Neutrophil (primary cell): ENCODE measurements around the gene ESF1.

Experiments used
- H3K27ac ChIP-seq: fragments of 200-600 bp; sonication (generic); 2 replicates; pipeline ENCODE4 v1.5.1; 2016; ENCODE audit warnings: mild to moderate bottlenecking, moderate library complexity
- H3K27me3 ChIP-seq: fragments of 200-600 bp; sonication (generic); 2 replicates; pipeline ENCODE4 v1.6.0; 2016; ENCODE audit warnings: mild to moderate bottlenecking
- H3K36me3 ChIP-seq: fragments of 200-600 bp; sonication (generic); 2 replicates; pipeline ENCODE4 v1.5.1; 2017
- H3K4me1 ChIP-seq, 2 experiments: fragments of 200-600 bp in 1 of 2; sonication (generic) in 1 of 2; 1 replicate in 1 of 2; 2 replicates in 1 of 2; pipeline versions ENCODE4 v1.5.1 to v1.6.1; 2013 to 2016; ENCODE audit warnings: low read depth in 1 of 2, low read length in 1 of 2, mild to moderate bottlenecking in 1 of 2, moderate library complexity in 1 of 2; ENCODE audit not compliant: control insufficient read depth in 1 of 2, insufficient read depth in 1 of 2
- H3K4me3 ChIP-seq, 2 experiments: fragments of 200-600 bp in 1 of 2; sonication (generic) in 1 of 2; 1 replicate in 1 of 2; 2 replicates in 1 of 2; pipeline ENCODE4 v1.5.1; 2013 to 2016; ENCODE audit warnings: low read depth in 1 of 2, low read length in 1 of 2, mild to moderate bottlenecking in 1 of 2, moderate library complexity in 1 of 2
- H3K9me3 ChIP-seq: fragments of 200-600 bp; sonication (generic); 2 replicates; pipeline ENCODE4 v1.5.1; 2016
- TF ChIP-seq, protein P1 (sequence below): fragments of 200-600 bp; sonication (generic); IDR thresholded peaks from 2 replicates; pipeline ENCODE4 v1.5.1; 2016; ENCODE audit warnings: antibody characterized with exemption

The ESF1 gene

GRCh38 chr20:13694420-13695150, 90.1 kb downstream of the ESF1 start:
- H3K9me3 ChIP-seq: no peaks in the 10 kb centered on the region
- H3K4me3 ChIP-seq: no peak overlapping the region
- no peaks in the 10 kb centered on the region for H3K36me3 ChIP-seq
- H3K4me1 ChIP-seq: no peaks in the 10 kb centered on the region
- H3K27ac ChIP-seq: no peak overlapping the region
- TF ChIP-seq, protein P1, sequence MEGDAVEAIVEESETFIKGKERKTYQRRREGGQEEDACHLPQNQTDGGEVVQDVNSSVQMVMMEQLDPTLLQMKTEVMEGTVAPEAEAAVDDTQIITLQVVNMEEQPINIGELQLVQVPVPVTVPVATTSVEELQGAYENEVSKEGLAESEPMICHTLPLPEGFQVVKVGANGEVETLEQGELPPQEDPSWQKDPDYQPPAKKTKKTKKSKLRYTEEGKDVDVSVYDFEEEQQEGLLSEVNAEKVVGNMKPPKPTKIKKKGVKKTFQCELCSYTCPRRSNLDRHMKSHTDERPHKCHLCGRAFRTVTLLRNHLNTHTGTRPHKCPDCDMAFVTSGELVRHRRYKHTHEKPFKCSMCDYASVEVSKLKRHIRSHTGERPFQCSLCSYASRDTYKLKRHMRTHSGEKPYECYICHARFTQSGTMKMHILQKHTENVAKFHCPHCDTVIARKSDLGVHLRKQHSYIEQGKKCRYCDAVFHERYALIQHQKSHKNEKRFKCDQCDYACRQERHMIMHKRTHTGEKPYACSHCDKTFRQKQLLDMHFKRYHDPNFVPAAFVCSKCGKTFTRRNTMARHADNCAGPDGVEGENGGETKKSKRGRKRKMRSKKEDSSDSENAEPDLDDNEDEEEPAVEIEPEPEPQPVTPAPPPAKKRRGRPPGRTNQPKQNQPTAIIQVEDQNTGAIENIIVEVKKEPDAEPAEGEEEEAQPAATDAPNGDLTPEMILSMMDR: no peak
- H3K27me3 ChIP-seq: no peaks in the 10 kb centered on the region

GRCh38 chr20:13692802-13693736, 91.7 kb downstream of the ESF1 start:
- TF ChIP-seq, protein P1: no peak
- Histone ChIP-seq H3K36me3 (no peaks in the 10 kb centered on the region), H3K9me3 (no peaks in the 10 kb centered on the region), H3K27ac (no peak overlapping the region), H3K27me3 (no peaks in the 10 kb centered on the region), H3K4me3 (no peak overlapping the region), H3K4me1 (no peaks in the 10 kb centered on the region)

GRCh38 chr20:13690943-13691342, 93.8 kb downstream of the ESF1 start:
- Histone ChIP-seq H3K4me1 (no peaks in the 10 kb centered on the region), H3K4me3 (no peak overlapping the region), H3K9me3 (no peaks in the 10 kb centered on the region), H3K27ac (no peak overlapping the region), H3K27me3 (no peaks in the 10 kb centered on the region), H3K36me3 (no peaks in the 10 kb centered on the region)
- TF ChIP-seq, protein P1: no peak

- Histone ChIP-seq H3K4me1 (no peaks in the 10 kb centered on the region), H3K9me3 (no peaks in the 10 kb centered on the region), H3K36me3 (no peaks in the 10 kb centered on the region), H3K27me3 (no peaks in the 10 kb centered on the region), H3K27ac (no peak overlapping the region), H3K4me3 (no peak overlapping the region)
- TF ChIP-seq, protein P1: no peak
Observed at GRCh38 chr20:13687815-13688214, 96.9 kb downstream of the ESF1 start.

DNA sequence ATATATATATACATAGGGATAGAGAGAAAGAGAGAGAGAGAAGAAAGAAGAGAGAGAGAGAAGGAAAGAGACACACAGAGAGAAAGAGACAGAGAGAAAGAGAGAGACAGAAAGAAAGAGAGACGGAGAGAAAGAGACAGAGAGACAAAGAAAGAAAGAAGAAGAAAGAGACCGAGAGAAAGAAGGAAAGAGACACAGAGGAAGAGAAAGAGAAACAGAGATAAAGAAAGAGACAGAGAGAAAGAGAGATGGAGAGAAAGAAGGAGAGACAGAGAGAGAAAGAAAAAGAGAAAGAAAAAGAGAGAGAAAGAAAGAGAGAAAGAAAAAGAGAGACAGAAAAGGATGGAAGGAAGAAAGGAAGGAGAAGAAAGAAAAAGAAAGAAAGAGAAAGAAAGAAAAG, 99.1 kb downstream of the ESF1 start:
- no peaks in the 10 kb centered on the region for H3K27me3 ChIP-seq
- TF ChIP-seq, protein P1: no peak
- H3K4me1 ChIP-seq: no peaks in the 10 kb centered on the region
- no peak overlapping the region for H3K4me3 ChIP-seq
- no peaks in the 10 kb centered on the region for H3K36me3 ChIP-seq
- no peak overlapping the region for H3K27ac ChIP-seq
- H3K9me3 ChIP-seq: no peaks in the 10 kb centered on the region
